GM19397 (cell line): ENCODE measurements around the gene KCTD5.
"Not testable (repeated sequence)": the region's sequence is repeated elsewhere in the genome, so short reads cannot be mapped to it uniquely, and the experiment has no call there.

Experiments
- ATAC-seq: cut with Tn5 transposase; IDR thresholded peaks from one replicate; pipeline ENCODE4 v1.9.1; 2021; ENCODE audit warnings: mild to moderate bottlenecking, moderate library complexity; ENCODE audit not compliant: unreplicated experiment

KCTD5 gene

DNA sequence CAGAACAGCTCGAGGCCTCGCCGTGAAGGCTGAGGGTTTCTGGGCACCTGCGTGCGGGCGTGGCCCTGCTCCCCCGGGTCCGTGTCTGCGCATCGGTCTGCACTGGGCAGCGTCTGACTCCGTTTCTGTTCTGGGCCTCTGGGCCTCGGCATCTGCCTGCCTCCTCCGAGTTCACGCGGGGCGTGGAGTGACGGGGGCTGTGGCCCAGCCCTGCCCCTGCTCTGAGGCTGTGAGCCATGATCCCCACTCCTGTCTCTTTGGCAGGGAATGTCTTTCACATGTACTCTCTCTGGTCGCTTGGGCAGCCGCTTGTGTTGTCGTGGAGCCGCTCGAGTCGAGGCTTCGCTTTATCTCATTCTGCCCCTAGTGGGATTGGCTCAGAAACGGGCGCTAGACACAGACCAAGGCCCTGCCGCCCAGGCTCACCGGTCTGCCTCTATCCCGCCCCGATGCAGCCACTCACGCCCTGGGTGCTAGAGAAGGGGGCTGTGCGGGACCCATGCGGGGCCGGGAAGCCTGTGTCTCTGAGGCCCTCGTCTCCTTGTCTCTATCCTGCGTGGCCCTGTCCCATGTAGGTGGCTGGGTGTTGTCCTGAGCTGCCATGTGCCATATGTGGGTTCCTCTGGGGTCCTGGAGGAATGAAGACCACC lies 14.4 kb downstream of the KCTD5 start:
- not testable (repeated sequence) for ATAC-seq

DNA sequence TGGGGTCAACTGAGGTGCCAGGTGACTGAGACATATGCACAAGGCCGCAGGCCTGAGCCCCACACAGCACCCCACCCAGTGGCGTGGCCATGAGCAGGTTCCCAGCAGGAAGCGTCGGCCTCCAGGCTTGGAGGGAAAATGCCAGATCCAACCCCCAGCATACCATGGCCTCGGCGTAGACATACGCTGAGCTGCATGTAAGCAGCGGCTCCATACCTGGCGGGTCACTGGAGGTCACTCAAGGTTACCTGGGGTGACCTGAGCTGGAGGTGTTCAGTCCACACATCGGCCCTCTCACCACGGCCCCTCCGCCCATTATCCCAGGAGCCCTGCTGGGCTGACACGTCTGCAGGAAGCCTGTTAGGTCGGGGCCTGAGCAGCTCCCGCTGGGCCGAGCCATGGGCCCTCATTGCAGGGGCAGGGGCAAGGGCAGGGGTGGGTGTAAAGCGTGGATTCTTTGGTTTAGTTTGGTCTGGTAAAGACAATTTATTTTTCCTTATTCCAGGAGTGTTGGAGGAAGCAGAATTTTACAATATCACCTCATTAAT lies 15.2 kb downstream of the KCTD5 start:
- ATAC-seq, result no peak

DNA sequence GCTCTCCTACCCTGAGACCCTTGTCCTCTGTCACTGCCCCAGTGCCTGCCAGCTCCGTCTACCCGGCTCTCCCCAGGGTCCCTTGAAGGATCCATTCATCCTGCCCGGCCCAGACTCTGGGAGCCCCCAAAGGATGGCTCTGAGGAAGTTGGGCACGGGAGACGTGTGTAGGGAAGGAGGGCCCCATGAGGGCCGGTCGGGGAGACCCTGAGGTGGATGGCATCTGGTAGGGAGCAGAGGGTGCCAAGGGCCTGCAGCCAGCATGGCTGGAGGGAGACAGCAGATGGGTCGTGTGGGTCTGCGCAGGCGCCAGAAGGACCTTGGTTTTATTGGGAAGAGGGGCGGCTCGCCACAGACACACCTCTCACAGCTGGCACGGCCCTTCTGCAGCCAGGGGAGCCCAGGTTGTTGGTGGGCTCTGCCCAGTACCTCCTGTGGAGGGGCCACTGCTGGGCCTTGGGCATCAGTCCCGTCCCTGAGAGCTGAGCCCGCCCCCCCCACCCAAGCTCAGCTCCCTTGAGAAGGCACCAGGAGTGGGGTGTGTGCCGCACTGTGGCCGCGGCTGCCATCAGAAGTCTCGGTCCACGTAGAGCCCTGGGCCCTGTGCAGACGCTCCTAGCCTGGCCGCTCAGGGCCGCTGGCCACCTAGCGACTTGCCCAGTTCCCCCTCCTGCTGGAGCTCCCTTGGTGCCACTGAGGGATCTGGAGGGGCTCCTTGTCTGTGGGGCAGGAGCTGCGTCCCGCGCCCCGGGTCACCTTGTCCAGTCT lies 16.0 kb downstream of the KCTD5 start:
- ATAC-seq, result no peak

DNA sequence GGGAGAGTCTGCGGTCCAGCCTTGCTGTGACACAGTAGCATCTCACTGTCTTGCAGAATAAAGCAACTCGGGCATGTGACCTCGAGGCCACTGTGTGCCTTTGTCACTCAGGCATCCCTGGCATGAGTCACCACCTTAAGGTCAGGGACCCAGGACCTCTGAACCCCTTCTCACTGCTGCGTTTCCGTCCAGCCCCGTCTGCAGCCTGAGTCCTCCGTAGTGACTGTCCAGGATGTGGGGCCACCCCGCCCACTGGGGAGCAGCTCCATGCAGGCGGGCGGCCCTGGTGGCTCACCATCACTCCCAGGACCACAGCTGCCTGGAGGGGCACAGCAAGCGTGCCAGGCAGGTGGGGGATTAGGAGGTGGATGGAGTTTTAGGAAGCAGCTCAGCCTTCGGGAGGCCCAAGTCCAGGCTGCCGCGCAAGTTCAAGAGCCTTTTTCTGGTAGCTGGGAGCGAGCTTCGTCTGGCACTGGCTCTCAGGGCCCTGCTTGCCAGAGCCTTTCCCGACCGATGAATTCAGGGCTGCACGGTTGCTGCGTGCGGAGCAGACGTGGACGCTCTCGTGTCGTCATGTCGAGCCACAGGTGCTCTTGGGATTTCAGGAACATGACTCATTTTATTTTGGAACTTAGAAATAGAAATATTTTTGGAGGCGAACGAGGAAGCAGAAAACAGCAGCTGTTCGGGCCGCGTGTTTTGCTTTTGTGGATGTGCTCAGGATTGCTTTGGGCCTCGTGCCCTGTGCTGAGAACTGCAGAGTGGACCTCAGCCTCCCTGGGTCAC lies 16.8 kb downstream of the KCTD5 start:
- no peak for ATAC-seq

DNA sequence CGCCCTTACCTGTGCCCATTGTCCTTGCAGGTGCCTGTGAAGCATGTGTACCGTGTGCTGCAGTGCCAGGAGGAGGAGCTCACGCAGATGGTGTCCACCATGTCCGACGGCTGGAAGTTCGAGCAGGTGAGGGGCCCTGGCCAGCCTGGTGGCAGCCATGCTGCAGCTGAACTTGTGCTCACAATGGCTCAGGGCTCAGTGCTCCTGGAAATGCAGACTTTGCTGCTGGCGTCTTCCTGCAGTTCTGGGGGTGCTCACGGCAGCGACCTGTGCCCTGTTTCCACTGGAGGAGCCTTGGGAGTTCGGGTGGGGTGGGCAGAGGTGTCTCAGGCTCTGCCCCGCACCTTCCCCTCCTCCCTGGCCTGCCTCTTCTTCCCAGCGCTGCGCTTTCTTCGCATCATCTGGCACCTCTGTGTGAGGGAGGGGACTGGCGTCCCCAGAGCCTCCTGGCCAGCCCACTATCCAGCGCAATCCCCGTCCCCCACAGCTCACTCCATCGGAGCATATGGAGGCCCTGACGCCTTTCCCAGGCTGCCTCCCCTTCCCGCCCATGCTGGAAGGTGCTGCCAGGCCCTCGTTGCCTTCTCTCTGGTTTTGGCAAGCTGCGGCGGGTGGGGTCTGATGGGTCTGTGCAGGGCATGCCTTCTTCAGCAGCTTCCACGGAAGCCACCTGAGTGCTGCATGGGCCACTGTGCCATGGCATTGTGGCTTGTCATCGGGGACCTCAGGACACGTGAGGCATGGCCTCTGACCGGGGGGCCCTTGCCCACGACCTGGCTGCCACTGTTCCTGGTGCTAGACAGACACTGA lies 17.7 kb downstream of the KCTD5 start:
- no peak for ATAC-seq

DNA sequence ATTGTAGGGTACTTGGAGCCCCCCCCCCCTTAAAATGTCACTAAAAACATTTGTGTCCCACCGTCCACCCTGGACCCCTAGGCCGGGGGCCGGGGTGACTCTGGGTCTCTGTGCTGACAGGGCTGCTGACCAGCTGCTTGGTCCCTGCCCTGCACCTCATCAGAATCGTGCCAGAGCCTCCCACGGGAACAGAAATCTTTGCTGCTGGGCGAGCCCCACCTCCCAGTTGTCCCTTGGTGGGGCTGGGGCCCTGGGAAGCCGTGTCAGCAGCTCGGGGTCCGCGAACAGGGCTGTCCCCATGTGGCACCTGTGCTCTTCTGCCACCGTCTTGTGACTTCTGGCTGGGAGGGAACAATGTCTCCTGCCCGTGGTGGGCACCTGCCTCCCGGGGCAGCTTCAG lies 18.5 kb downstream of the KCTD5 start:
- no peak for ATAC-seq

DNA sequence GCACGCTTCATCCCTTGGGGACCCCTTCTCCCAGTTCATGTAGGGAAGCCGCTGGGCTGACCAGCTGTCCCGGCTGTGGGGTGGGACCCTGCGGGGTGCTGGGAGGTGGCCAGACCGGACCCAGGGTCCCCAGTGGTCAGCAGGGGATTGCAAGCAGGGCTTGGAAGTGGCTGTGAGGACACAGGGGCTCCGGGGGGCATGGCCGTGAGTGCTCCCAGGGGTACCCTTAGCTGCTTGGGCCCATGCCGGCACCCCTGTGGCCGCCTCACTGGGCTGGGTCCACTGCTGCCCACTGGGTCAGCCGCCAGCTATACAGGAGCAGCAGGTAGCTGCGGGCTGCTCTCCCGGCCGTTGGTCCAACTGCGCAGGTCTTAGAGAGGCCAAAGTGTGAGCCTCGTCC lies 18.9 kb downstream of the KCTD5 start:
- ATAC-seq, result no peak

DNA sequence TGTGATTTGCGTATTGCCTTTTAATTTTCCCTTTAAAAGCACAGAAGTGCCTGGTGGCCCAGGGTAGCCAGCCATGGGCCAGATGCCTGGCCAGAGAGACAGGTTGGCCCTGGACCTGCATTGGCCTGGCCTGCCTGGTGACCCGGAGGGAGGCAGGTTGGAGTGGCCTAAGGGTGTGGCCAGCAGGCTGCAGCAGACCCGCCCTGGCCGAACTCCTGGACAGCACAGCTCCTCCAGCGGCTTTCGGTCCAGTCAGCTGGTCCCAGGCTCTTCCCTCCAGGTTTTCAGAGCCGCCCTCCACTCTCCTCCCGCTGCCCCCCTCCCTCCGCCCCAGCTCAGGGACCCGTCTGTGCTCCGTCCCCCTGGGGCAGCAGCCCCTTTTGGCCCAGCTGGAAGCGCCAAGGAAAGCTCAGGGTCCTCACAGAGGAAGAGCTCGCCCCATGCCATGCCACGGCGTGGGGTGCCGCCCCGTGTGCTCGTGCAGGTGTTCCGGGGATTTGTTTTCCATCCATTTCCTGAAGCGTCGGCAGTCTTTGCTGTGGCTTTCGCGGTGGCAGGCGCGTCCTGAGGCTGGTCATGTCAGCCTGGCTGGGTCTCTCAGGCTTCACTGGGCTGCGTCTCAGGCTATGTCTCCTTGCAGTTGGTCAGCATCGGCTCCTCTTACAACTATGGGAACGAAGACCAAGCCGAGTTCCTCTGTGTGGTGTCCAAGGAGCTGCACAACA lies 19.6 kb downstream of the KCTD5 start:
- no peak for ATAC-seq

DNA sequence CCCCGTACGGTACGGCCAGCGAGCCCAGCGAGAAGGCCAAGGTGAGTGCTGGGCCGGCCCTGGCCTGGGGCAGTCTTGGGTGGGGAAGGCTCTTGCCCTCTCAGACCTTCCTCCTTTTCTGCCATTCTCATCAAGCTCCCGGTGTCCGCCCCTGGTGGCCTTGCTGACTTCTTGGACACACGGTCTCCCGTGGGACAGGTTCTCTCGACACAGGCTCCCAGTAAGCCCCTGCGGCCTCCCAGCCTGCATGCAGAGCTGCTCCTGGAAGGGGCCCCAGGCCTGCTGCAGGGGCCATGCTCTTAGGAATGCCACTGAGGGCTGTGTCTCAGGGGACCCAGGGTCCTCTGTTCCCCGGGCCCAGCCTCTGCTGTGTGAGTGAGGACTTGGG lies 20.1 kb downstream of the KCTD5 start:
- ATAC-seq, result no peak

DNA sequence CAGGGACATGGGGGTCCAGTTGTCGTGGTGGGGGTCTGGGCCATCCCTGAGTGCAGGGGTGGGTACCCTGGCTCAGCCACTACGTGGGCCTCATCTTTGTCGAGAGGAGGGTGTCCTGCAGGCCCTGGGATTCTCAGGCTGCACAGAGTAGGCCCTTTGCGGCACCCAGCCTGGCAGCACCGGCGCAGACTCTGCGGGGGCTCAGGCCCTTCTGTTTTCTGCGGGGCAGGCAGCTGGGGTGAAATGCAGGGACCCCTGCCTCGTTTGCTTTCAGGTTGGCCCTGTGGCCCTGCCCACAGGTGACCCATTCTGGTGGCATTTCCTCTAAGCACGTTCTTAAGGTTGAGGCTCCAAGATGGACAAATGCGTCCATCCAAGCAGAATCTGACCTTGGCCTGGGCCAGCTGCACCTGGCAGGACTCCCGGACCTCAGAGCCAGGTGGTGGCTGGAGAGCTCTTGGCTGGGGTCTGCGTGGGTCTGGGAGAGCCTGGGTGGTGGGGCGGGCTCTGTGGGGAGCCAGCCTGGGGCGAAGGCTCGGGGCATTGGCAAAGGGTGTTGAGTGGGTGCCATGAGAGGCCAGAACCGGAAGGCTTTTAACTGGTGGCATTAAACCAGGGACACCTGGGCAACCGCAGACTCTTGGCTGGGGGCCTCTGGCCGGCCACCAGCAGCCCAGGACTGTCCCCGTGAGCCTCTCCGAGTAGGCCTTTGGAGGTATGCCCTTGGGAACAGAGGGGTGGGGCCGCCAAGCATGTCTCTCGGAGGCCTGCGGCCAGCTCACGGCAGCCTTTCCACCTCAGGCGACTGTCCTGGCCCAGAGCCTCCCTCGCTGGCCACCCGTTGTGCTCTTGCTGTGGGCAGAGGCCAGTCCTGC lies 20.8 kb downstream of the KCTD5 start:
- ATAC-seq, result no peak

DNA sequence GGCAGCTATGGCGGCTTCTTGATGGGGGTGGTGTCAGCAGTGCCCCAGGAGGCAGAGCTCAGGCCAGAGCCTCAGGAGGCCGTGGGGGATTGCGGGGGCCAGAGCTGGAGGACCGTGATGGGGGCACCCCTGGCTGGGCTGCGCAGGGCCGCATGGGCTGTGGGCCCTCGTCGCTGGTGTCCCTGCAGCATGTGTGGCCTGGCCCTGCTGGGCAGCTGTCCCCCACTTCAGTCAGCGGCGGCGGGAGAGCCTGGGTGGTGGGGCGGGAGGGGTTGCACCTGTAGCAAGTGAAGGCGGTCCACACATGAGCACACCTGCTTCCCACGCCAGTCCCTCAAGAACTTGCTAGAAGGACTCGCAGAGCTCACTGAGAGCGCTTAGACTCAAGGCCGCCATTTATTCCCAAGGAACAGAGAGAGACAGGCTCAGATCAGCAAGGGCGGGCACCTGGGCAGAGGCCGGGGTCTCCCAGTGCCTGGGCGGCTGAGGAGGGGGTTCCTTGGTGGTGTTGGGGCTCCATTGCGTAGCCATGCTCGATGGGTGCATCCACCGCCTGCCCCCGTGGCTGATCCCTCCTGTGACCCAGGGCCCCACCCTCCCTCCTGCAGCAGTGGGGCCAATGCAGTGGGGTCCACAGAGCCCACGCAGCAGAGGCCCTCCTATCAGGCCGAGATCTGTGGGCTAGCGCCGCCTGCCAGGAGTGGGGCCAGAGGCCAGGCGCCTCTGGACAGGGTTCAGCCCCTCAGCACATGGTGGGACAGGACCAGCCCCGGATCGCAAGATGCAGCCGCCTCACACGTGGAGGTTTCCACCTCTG lies 22.1 kb downstream of the KCTD5 start:
- ATAC-seq, result no peak

DNA sequence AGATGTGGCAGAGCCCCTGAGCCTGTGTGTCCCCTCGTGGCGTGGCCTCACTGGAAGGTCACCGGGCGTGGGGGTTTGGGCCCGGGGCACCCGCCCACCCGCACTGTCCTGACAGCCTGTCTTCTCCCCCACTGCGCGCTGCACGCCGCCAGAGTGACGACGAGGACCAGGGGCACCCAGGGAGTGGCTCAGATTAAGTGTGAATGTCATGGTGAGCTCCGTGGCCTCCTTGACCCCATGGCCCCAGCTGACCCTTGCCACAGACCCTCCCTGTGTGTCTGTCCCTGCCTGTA lies 22.6 kb downstream of the KCTD5 start:
- ATAC-seq, result no peak

DNA sequence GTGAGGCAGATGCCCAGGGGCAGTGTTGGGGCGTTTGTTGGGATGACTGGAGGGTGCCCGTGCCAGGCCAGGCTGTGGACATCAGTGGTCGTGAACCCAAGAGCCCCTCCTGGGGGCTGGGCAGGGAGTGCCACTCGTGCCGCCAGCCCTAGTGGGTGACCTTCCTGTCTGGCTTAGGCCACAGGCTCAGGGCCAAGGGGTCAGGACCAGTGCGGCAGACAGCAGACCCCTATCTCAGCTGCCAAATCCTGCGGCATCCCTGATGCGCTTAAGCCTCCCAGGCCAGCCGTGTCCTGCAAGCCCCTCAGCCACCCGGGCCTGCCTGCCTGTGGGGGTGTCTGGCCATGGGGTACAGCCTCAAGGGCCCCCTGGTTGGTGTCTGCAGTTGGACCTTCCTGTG lies 23.0 kb downstream of the KCTD5 start:
- no peak for ATAC-seq

DNA sequence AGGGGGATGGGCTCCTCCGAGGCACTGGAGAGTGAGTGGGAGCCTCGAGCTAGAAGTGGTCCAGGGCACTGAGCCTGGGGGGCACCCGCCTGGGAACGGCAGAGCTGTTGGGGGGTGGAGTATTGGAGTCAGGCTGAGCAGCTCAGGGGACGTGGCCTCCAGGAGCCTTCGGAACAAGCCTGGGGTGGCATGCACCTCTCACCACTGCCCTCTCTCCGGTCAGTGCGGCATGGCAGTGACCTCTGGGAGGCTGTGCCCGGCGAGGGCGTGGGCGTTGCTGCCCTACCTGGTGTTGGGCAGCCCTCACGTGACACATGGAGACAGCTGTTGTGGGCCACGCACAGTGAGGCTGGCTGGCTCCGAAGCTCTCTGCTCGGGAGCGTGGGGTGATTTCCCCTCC lies 23.8 kb downstream of the KCTD5 start:
- no peak for ATAC-seq

DNA sequence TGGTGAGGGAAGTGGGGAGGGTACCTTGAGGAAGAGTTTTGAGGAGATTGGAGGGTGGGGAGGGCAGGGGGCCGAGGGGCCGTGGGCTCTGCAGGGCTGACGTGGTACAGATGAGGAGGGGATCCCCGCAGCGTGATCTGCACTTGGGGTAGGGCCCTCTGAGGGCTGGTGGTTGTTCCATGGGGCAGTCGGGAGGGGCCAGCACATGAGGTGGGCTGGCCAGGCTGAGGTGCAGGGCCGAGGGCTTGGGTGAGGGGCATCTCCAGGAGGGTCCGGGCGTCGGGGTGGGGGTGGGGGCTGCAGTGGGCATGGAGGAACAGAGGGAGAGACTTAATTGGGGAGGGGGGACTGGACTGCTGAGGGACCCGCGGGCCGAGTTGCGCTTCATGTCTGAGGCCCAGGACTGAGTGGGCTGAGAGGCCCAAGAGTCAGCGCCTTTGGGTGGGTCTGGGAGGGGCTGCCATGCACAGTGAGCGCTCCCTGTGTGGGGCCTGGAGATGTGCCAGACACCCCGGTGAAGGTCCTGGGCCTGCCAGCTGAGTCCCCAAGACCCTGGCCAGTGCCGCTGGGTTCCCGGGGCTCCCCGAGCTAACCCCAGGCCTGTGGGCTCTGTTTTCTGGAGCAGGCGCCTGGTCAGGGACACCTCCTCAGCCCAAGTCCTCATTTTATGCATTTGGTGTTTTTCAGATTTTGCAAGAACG lies 24.4 kb downstream of the KCTD5 start:
- ATAC-seq, result no peak

DNA sequence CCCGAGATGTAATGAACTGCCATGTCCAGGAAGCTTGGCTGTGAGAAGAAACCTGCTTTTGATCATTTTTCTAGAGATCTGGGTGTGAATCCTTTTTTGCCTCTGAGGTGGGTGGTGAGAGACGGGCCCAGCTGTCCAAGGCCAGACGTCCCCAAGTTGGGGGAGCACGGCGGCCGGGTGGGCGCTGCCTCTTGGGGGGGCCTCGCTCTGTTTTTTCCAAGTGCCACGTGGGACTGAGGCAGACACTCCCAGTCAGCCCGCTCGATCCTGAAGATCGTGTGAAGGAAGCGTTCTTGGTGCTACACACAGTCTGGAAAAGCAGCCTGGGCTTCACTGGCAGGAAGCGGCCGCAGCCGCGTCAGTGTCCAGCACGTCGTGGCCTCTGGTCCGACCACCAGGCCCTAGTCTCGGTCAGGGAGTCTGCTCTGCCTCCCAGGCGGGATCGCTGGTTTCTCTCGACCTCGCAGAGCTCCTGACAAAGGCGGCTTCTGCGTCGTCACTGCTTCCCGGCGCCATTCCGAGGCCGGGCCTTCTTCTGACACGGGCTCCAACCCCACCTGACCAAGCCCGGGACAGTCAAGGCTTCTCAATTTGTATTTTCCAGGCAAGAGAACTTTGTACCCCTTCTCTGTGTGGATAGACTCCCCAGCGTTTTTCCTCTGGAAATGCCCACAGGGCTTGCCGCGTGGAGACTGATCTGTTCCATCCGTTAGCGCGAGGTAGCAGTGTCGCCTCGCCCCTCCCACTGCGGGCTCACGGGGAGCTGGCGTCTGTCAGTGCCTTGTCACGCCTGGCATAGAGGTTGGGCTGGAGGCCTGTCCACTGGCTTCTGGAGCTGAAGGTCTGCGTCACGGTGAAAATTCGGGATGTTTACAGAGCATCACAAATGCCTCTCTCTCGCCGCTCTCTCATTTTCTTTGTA lies 25.3 kb downstream of the KCTD5 start:
- no peak for ATAC-seq

DNA sequence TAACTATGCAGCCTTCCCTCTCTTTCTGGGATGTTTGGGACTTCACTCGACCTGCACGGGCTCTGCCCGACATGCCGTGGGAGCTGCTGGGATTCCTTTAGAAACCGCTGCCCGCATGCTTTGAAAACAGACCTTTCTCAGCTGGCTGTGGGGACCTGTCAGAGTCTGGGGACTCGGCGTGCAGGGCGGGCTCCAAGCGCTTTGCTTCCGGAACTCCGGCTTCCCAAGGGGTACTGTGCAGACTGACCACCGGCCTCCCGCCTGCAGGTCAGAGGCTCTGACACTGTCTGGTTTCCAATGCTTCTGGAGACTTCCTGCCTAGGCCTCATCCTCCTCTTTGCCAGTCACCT lies 25.9 kb downstream of the KCTD5 start:
- no peak for ATAC-seq
